Activated gamma-delta T cell treated with anti-CD3 and anti-CD28 coated beads, Interleukin-2, amount 50 U/mL, for 16 hours (primary cell): Measurements from ENCODE around the gene NOS1.

Source experiments
- DNase-seq: peaks from one replicate; pipeline ENCODE4 v3.0.0-alpha.2; 2020; ENCODE audit warnings: low read depth

Gene NOS1

GRCh38 chr12:117330441-117331113, 30.8 kb downstream of the NOS1 start:
- DNase-seq: no peak

DNA sequence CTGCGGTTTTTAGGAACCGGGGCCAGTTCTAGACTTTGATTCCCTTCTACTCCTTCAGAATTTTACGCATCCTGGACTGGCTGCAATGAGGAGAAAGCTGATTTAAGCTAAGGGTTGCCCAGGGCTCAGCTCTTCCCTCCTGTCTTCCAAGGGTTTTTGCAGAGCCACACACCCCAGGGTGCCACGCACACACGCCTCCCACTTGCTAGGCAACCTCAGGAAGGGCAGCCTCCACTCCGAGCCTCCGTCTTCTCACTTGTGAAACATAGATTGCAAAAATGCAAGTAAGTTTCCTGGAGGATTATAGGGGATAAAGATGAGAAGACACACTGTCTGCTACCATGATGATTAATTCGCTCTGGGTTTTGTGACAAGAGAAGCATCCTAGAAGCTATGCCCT, 31.7 kb downstream of the NOS1 start:
- no peak for DNase-seq

- no peak for DNase-seq
These were observed 32.8 kb downstream of the NOS1 start for GRCh38 chr12:117328556-117329100.

GRCh38 chr12:117322428-117322827, 39.0 kb downstream of the NOS1 start:
- no peak for DNase-seq

GRCh38 chr12:117321572-117321971, 39.9 kb downstream of the NOS1 start:
- DNase-seq: no peak

GRCh38 chr12:117318591-117318990, 42.8 kb downstream of the NOS1 start:
- DNase-seq: no peak

DNA sequence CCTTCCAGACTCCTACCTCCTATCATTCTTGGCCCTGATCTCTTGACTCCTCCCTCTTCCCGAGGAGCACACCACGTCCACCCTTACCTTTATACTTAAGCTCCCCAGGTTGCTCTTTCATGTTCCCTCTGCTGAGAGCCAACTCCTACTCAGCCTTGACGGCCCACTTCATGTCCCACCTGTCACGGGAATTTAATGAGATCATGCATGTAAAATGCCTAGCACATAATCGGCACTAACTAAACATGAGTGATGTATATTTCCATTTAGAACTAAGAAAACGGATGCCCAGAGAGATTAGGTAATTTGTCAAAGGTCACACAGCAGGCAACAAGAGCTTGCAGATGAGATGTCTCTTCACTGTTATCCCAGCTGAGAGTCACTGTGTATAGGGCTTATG, 45.1 kb downstream of the NOS1 start:
- DNase-seq: no peak

DNA sequence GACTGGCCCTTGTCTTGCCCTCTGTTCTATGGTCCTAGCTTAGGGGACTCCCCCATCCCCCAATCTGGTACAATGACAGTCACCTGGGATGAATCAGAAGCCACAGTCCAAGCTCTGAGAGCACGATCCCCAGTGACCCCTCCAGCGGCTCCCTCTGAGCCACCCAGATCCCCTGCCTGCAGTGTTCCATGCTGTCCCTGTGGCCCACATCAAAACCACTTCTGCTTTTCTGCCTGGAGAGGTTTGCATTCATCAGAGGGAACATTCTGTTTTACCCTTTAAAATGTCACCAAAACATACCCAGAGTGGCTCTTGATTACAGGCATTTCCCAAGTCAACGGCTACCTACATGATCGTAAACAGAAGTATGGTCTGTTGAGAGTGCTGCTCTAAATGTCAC, 47.5 kb downstream of the NOS1 start:
- DNase-seq: no peak

GRCh38 chr12:117312770-117313169, 48.7 kb downstream of the NOS1 start:
- no peak for DNase-seq

GRCh38 chr12:117309276-117309925, 52.0 kb downstream of the NOS1 start:
- no peak for DNase-seq

GRCh38 chr12:117300174-117300573, 61.3 kb downstream of the NOS1 start:
- no peak for DNase-seq

DNA sequence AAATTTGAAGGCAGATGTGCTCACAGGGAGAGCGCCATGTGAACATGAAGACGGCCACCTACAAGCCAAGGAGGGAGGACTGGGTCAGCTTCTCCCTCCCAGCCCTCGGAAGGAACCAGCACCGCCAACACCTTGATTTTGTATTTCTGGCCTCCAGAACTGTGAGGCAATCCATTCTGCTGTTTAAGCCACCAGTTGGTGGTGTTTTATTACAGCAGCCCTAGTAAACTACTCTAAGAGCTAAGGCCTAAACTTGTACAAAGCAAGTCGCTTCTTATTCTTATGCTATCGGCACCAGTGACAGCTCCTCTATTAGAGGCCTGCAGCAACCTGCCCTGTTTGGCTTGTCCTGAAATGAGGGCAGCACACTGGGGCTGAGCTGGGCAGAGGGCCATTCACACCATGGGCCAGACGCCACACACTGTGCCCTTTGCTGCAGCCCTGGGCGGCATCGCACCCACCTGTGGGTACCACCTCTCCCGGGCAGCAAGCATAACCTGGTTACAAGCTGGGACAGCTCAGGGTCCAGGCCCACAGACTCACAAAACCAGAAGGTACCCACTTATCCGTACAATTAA, 62.7 kb downstream of the NOS1 start:
- no peak for DNase-seq

- no peak for DNase-seq
These were observed 63.2 kb downstream of the NOS1 start for GRCh38 chr12:117298191-117298590.

- no peak for DNase-seq
These were observed 67.2 kb downstream of the NOS1 start for GRCh38 chr12:117294189-117294603.

DNA sequence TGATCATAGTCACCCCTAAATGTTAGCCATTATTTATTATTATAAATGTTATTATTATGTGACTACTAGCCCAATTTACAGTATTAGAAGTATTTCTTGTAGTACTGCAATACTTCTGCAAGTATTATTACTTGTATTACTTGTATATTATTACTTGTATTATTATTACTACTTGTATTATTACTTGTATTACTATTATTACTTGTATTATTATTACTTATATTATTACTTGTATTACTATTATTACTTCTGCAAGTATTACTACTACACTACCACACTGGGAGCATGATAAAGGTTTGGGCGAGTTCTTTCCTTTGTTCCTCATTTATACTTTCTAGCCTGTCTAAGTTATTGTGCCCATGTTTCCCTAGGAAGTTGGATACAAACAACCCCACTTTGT, 67.9 kb downstream of the NOS1 start:
- DNase-seq: no peak

- DNase-seq: no peak
These were observed 68.7 kb downstream of the NOS1 start for GRCh38 chr12:117292688-117293087.

DNA sequence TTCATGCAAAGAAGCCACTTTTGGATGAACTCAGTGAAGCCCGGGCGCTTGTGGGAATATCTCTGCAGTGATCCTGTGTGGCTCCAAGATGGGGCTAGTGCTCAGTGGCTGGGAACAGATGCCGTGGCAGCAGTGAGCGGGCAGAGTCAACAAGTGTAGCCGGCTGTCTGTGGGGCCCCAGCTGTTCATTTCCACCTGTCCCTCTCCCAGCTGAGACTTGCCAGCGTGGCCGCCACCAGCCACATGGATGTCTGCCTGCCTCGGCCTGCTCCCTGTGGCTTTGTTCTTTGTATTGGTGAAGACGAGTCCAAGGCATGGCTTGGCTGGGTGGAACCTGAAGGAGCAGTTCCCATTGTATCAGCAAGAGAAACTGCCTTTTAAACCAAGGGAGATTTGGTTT, 77.3 kb downstream of the NOS1 start:
- no peak for DNase-seq

DNA sequence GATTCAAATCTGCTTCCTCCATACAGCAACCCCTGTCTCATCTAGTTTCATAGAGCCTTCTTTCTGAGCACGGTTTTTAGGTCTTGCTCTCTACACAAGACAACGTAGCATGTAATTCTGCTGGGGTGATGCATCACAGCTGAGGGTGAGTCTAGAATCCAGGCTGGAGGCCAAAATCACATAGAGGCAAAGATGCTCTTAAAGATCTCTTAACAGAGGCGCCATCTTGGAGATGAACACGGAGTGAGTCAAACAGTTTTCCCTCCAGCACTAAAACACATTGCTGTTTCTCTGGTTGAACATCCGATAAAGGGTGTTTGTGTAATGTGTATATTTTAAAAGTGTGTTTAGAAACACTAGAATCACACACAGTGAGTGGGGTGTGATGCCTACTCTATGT, 78.9 kb downstream of the NOS1 start:
- no peak for DNase-seq

DNA sequence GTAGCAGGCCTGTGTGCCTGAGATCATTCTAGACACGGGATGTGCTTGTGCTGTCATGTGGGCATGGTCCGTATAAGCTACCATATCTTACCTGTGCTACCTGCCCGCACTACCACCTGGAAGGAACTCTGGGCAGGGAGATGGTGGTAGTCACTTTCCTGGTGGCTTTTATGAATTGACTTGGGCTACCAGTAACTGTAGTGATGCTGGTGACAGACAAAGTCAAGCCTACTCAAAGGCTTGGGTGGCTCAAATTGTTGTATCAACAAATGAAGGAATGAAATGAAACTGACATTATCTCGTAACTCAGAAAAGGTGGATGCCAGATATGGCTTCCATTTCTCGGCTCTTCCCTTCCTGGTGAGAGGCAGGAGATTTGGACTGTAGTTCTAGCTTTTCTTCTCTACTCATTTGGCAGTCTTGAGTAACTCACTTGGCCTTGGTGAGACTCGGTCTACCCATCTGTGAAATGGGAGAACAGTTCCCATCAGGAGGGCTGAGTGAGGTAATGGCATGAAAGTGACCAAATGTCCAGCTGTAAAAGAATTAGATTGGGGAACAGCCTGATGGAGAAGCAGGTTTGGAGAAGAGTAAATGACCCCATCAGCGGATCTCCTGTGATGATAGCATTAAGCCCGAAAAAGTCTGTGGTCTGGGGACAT, 81.3 kb downstream of the NOS1 start:
- DNase-seq: no peak

DNA sequence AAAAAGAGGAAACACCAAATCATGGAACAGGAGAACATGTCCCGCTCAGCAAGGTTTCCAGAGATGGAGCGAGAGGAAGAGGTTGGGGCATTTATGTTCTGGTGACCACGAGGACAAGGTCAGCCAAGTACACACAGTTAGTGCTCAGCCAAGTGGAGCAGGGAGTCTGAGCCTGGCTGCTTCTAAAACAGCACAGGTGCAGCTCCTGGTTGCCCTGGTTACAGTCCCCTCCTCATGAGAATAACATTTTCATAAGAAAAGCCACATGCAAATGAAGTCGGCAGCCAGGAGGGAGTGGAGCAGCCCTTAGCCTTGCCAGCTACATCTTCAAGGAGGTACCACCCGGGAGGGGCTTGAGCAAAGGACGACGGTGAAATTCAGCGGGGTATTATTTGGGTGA, 81.8 kb downstream of the NOS1 start:
- no peak for DNase-seq

DNA sequence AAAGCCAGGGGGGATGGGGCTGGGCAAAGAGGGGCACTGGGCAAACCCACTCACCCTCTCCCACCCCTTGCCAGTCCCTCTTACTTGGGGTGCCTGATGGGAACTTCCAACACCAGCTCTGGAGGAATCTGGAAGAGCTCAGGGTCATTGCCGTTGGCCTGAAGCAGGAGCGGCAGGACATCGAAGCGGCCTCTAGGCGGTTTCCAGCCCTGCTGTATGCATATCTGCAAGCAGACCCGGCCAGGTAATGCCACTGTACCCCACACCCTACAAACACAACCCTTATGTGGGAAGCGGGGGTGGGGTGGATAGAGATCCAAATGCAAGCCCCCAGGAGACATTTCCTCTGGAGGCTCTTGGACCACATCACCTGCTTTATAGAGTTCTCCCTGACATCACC, 83.6 kb downstream of the NOS1 start:
- DNase-seq: no peak

DNA sequence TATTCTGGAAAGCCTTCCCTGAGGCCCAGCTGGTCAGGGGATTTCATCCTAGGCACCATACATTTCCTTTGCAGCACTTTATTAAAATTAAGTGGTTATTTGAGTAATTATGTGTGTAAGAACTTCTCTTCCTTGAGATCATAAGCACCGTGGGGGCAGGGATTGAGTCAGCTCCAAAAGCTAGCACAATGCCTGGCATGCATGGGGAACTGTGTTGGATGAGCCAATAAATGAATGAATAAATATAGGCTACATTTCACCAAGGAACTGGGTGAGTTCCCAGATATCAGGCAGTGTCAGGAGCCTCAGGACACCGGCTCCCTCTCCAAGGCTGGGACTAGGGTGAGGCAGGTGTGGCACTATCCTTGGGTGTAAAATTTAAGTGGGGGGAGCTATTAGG, 88.3 kb downstream of the NOS1 start:
- no peak for DNase-seq

GRCh38 chr12:117272690-117273089, 88.7 kb downstream of the NOS1 start:
- no peak for DNase-seq
